BLaER1 (cell line): ENCODE results near the gene RAD51.

ENCODE experiments used
- H3K27ac ChIP-seq: shearing (Covaris generic); formaldehyde crosslinking; 2 replicates; pipeline ENCODE4 v1.8.1; 2022
- H3K27me3 ChIP-seq: shearing (Covaris generic); formaldehyde crosslinking; 2 replicates; pipeline ENCODE4 v1.8.1; 2022
- H3K36me3 ChIP-seq: shearing (Covaris generic); formaldehyde crosslinking; 2 replicates; pipeline ENCODE4 v1.8.1; 2022
- H3K4me1 ChIP-seq: shearing (Covaris generic); formaldehyde crosslinking; 2 replicates; pipeline ENCODE4 v1.8.1; 2022
- H3K4me2 ChIP-seq: shearing (Covaris generic); formaldehyde crosslinking; 2 replicates; pipeline ENCODE4 v1.8.1; 2022
- H3K4me3 ChIP-seq: shearing (Covaris generic); formaldehyde crosslinking; 2 replicates; pipeline ENCODE4 v1.8.1; 2022
- H3K9ac ChIP-seq: shearing (Covaris generic); formaldehyde crosslinking; 2 replicates; pipeline ENCODE4 v1.8.1; 2022
- H3K9me3 ChIP-seq: shearing (Covaris generic); formaldehyde crosslinking; 2 replicates; pipeline ENCODE4 v1.8.1; 2022
- H4K20me1 ChIP-seq: shearing (Covaris generic); formaldehyde crosslinking; 2 replicates; pipeline ENCODE4 v1.8.1; 2022
- Cebpa-rat ChIP-seq: shearing (Covaris generic); IDR thresholded peaks from 2 replicates; pipeline ENCODE4 v1.8.1; 2022

Gene RAD51

DNA sequence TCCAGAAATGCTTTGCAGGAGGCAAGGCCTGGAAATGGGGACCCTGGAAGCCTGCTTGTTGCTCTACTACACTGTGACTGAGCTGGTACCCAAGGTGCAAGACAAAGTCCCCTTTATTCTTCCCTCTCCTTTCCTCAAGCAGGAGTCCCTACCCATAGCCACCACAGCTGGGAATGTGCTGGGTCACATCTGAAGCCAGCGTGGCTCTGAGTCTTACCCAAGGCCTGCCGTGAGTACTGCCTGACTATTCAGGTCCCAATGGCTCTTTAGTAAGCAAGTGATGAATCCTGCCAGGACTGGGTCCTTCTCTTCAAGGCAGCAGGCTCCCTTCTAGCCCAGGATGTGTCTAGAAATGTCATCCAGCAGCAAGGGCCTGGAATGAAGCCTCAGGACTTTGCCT is 9.6 kb upstream of the RAD51 start:
- Histone ChIP-seq H3K27ac (no peak overlapping the region), H3K4me1 (peaks cover 8% of the 10 kb centered on the region), H3K36me3 (peaks cover 13% of the 10 kb centered on the region; the same call in 1 of the 2 replicates), H3K4me2 (no peak overlapping the region), H3K4me3 (no peak overlapping the region), H3K9ac (no peak overlapping the region), H3K27me3 (no peaks in the 10 kb centered on the region), H3K9me3 (no peaks in the 10 kb centered on the region), H4K20me1 (no peaks in the 10 kb centered on the region)
- no peak for TF ChIP-seq Cebpa-rat

DNA sequence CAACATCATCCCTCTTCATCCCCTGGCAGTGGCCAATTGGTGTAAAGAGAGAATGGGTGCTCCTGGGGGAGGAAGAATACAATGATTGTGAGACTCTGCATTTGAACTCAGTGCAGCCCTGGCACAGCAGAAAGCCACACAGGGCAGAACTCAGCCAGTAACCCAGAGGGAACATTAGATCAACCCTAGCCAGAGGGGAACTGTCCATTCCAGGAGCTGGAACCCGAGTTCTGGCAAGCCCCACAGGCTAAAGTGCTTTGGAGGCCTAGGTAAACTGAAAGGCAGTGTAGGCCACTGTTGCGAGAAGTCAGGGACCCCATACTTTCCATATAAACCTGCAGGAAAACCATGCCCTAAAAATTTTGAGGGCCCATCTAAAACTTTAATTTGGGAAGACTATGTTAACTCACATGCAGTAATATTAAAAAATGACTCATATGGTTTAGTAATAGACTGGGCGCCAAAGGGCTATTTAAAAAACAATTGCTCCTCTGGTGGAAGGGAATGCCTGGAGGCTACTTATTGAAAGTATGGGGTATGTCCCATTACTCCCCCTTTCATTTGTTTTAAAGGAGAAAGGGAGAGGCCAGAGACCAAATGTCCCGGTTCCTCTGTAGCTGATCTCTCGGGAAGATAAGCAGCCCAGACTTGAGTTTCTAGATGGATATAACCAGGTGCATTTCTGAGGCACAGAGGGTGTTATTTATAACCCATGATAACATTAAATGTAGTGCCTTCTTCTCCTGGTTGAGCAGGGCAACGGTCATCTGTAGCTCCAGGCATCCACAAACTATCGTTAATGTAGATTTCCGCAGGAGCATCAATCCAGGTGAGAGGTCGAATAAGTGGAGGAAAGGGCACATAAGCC is 5.8 kb upstream of the RAD51 start:
- Histone ChIP-seq H3K9me3 (no peaks in the 10 kb centered on the region), H3K4me2 (no peak overlapping the region), H3K27me3 (no peaks in the 10 kb centered on the region), H3K4me1 (peaks cover 12% of the 10 kb centered on the region), H4K20me1 (no peaks in the 10 kb centered on the region), H3K9ac (no peak overlapping the region), H3K4me3 (no peak overlapping the region), H3K36me3 (peaks cover 26% of the 10 kb centered on the region), H3K27ac (no peak overlapping the region)
- TF ChIP-seq Cebpa-rat, result no peak

DNA sequence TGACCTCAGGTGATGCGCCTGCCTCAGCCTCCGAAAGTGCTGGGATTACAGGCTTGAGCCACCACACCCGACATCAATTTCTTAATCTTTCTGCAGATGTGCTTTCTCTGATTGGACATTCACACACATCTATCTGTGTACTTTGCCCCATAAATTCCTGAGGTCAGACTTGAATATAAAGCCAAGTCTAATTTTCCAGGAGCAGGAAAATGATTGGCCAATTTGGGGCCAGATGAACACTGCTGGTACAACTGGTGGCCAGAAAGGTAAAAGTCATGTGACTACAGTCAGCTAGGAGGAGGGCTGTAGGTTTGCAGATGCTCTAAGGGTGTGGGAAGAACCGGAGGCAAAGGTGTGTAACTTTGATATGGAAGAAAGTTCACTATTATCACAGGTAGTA is 3.2 kb upstream of the RAD51 start:
- Histone ChIP-seq H4K20me1 (no peaks in the 10 kb centered on the region), H3K27ac (no peak overlapping the region), H3K9me3 (no peaks in the 10 kb centered on the region), H3K4me1 (peaks cover 22% of the 10 kb centered on the region), H3K36me3 (peaks cover 13% of the 10 kb centered on the region; the same call in 1 of the 2 replicates), H3K4me3 (no peak overlapping the region), H3K4me2 (no peak overlapping the region), H3K27me3 (no peaks in the 10 kb centered on the region), H3K9ac (no peak overlapping the region)
- no peak for TF ChIP-seq Cebpa-rat

DNA sequence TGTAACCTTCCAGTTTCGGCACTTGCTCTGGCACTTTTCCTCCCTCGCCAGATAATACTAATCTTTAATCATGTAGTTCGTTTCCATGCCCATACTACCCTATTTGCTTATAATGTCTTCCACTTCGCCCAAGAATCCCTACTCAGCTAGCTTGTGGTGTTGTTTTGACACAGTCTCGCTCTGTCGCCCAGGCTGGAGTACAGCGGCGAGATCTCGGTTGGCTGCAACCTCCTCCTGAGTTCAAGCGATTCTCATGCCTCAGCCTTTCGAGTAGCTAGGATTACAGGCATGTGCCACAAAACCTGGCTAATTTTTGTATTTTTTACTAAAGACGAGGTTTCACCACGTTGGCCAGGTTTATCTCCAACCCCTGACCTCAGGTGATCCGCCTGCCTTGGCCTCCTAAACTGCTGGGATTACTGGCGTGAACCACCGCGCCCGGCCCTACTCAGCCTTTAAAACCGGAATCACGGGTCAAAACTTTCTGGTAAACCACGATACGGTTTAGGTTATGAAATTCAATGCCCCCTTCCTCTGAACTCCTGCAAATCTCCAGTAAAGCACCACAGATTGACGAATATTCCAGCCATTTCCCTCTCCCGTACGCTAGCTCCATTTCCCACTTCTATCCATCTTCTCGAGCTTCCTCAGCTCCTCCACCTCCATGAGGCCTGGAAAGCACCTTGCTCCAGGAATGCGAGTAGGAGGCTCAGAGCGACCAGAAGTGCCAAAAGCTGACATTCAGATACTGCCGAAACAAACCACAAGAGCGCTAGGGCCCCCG is 878 bp upstream of the RAD51 start:
- peak overlapping the region; percentile 87 for H3K27ac ChIP-seq
- peaks cover 29% of the 10 kb centered on the region for H3K4me1 ChIP-seq
- H4K20me1 ChIP-seq, result no peaks in the 10 kb centered on the region
- peak overlapping the region; percentile 88 for H3K4me3 ChIP-seq
- H3K36me3 ChIP-seq, result peaks cover 25% of the 10 kb centered on the region
- no peak for TF ChIP-seq Cebpa-rat
- peak overlapping the region; percentile 89 for H3K4me2 ChIP-seq
- peak overlapping the region; percentile 87 for H3K9ac ChIP-seq
- no peaks in the 10 kb centered on the region for H3K27me3 ChIP-seq
- H3K9me3 ChIP-seq, result no peaks in the 10 kb centered on the region

DNA sequence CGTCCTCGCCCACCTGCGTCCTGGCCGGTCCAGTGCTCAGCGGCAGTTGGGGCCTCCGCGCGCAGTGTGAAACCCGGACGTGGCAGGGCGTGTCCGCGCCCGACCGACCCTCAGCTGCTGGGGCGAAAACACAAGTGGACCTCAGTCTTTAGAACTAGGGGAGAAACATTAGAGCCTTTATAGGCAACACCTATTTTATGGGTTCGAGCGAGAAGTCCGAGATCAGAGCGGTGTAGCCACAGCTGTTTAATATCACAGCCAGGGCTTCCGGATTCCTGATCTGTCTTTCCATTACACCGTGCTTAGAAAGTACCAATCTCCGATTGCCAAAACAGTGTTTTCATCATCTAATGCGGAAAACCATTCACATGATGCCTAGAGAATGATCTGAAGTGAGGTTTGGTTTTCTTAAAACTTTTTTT is 506 bp downstream of the RAD51 start:
- Histone ChIP-seq H3K27me3 (no peaks in the 10 kb centered on the region), H3K36me3 (peaks cover 39% of the 10 kb centered on the region), H3K27ac (peak overlapping the region; percentile 87), H3K4me1 (peaks cover 29% of the 10 kb centered on the region), H3K4me3 (peak overlapping the region; percentile 88), H3K9ac (peak overlapping the region; percentile 87), H4K20me1 (no peaks in the 10 kb centered on the region), H3K4me2 (peak overlapping the region; percentile 89), H3K9me3 (no peaks in the 10 kb centered on the region)
- no peak for TF ChIP-seq Cebpa-rat

DNA sequence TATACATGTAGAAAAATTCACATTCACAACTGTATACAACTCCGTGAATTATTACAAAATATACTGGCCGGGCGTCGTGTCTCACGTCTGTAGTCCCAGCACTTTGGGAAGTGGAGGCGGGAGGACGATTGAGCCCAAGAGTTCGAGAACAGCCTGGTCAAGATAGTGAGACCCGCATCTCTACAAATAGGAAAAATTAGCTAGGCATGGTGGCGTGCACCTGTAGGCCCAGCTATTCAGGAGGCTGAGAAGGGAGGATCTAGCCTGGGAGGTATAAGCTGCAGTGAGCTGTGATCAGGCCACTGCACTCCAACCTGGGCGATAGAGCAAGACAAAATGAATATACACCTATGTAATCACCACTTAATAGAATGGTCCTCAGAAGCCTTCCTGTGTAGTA is 1.3 kb downstream of the RAD51 start:
- no peaks in the 10 kb centered on the region for H4K20me1 ChIP-seq
- H3K4me1 ChIP-seq, result peaks cover 29% of the 10 kb centered on the region
- no peak for TF ChIP-seq Cebpa-rat
- H3K4me3 ChIP-seq, result peak overlapping the region; percentile 88
- no peaks in the 10 kb centered on the region for H3K27me3 ChIP-seq
- peak overlapping the region; percentile 89 for H3K4me2 ChIP-seq
- no peaks in the 10 kb centered on the region for H3K9me3 ChIP-seq
- peak overlapping the region; percentile 87 for H3K9ac ChIP-seq
- peaks cover 47% of the 10 kb centered on the region for H3K36me3 ChIP-seq
- no peak overlapping the region for H3K27ac ChIP-seq

DNA sequence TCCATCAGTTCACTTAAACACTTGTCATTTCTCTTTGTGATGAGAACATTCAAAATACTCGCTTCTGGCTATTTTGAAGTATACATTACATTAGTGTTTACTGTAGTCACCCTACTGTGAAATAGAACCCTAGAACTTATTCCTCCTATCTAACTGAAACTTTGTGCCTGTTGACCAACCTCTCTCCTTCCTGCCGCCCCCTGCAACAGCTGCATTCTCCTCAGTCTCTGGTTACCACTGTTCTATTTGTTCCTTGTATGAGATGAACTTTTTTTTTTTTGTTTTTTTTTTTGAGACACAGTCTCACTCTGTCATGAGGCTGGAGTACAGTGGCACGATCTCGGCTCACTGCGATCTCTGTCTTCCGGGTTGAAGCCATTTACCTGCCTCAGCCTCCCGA is 2.9 kb downstream of the RAD51 start:
- Histone ChIP-seq H3K9me3 (no peaks in the 10 kb centered on the region), H3K4me2 (no peak overlapping the region), H3K27ac (no peak overlapping the region), H3K9ac (no peak overlapping the region), H3K36me3 (peaks cover 50% of the 10 kb centered on the region), H4K20me1 (no peaks in the 10 kb centered on the region), H3K4me3 (no peak overlapping the region), H3K27me3 (no peaks in the 10 kb centered on the region), H3K4me1 (peaks cover 29% of the 10 kb centered on the region)
- TF ChIP-seq Cebpa-rat, result no peak

DNA sequence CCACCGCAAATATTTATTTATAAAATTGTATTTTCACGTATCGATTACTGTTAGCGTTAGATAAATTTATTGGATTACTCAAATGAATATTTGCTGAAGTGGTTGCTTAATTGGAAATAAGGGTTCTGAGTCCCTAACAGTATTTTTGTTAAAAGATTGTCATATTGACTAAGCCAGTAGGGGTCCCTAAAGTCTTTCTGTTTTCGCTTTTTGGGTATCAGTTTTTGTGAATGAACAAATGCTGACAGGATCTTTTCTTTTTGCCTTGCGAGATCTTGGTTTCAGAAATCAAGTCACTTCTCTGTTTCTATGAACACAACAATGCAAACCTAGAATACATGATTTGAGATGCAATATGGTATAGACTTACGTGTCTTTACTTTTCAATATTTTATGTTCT is 7.1 kb downstream of the RAD51 start:
- H3K4me1 ChIP-seq, result peaks cover 3% of the 10 kb centered on the region; the same call in 1 of the 2 replicates
- H3K27ac ChIP-seq, result no peak overlapping the region
- H3K36me3 ChIP-seq, result peaks cover 92% of the 10 kb centered on the region
- H3K4me3 ChIP-seq, result no peak overlapping the region
- no peaks in the 10 kb centered on the region for H3K27me3 ChIP-seq
- no peak overlapping the region for H3K4me2 ChIP-seq
- H3K9ac ChIP-seq, result no peak overlapping the region
- no peak for TF ChIP-seq Cebpa-rat
- H4K20me1 ChIP-seq, result no peaks in the 10 kb centered on the region
- no peaks in the 10 kb centered on the region for H3K9me3 ChIP-seq

DNA sequence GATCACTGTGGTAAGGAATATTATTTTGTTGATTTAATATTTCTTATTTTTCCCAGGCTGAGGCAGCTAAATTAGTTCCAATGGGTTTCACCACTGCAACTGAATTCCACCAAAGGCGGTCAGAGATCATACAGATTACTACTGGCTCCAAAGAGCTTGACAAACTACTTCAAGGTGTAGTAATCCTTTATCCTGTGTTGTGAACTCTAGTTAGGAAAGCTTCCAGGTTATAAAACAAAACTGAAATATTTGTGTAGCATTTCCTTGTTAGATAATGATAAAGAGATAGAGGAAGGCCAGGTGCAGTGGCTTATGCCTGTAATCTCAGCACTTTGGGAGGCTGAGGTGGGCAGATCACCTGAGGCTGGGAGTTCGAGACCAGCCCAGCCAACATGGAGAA is 11.1 kb downstream of the RAD51 start:
- Histone ChIP-seq H3K4me1 (no peaks in the 10 kb centered on the region), H3K4me2 (no peak overlapping the region)

DNA sequence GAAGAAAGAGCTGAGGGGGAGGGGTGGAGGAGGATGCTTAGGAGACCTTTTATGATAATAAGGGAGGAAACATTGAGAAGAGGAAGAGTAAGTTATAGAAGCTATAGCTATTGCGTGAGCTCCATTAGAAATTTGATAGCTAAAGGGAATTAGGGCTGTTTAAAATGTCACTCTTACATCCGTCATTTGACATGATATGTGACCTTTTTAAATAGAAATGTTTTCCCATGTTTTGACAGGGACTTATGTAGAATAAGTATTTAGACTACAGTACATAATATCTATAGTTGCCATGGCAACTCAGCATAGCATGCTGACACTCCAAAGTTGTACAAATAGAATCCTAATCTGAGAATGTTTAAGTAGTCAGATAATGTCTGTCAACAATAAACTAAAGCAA is 19.2 kb downstream of the RAD51 start:
- H4K20me1 ChIP-seq, result no peaks in the 10 kb centered on the region
- H3K4me3 ChIP-seq, result no peak overlapping the region
- H3K27me3 ChIP-seq, result no peaks in the 10 kb centered on the region
- H3K9me3 ChIP-seq, result no peaks in the 10 kb centered on the region
- H3K4me1 ChIP-seq, result peaks cover 6% of the 10 kb centered on the region; the same call in 1 of the 2 replicates
- no peak for TF ChIP-seq Cebpa-rat
- no peak overlapping the region for H3K9ac ChIP-seq
- peaks cover 97% of the 10 kb centered on the region for H3K36me3 ChIP-seq
- no peak overlapping the region for H3K4me2 ChIP-seq
- H3K27ac ChIP-seq, result no peak overlapping the region

More for the DNA sequence above, 11.1 kb downstream of the RAD51 start:
- Histone ChIP-seq H3K9ac (no peak overlapping the region), H3K4me3 (no peak overlapping the region), H3K9me3 (no peaks in the 10 kb centered on the region), H3K36me3 (peaks cover 98% of the 10 kb centered on the region), H3K27me3 (no peaks in the 10 kb centered on the region), H3K27ac (no peak overlapping the region), H4K20me1 (no peaks in the 10 kb centered on the region)
- TF ChIP-seq Cebpa-rat, result no peak
